AG10803 (cell line): ENCODE results near the gene SLAIN2.

ENCODE experiments used
- DNase-seq: peaks from one replicate; pipeline ENCODE4 v3.0.0; 2010; ENCODE audit warnings: low read depth
- H3K4me3 ChIP-seq: 2 replicates; pipeline ENCODE4 v1.5.1; 2011; ENCODE audit warnings: mild to moderate bottlenecking, low read length, control low read depth
- CTCF ChIP-seq: conservative IDR thresholded peaks from 2 replicates; pipeline ENCODE4 v1.5.1; 2011; ENCODE audit warnings: mild to moderate bottlenecking, low read length, control low read depth, inconsistent platforms

Gene SLAIN2

GRCh38 chr4:48409203-48409602 is 67.9 kb downstream of the SLAIN2 start:
- no peak for DNase-seq
- H3K4me3 ChIP-seq, result no peak overlapping the region
- no peak for TF ChIP-seq CTCF

GRCh38 chr4:48410812-48411211 is 69.5 kb downstream of the SLAIN2 start:
- no peak for DNase-seq
- H3K4me3 ChIP-seq, result no peak overlapping the region
- no peak for TF ChIP-seq CTCF

- TF ChIP-seq CTCF, result no peak
- no peak for DNase-seq
- no peak overlapping the region for H3K4me3 ChIP-seq
These were observed 78.8 kb downstream of the SLAIN2 start for GRCh38 chr4:48420144-48420543.

GRCh38 chr4:48421101-48421500 is 79.8 kb downstream of the SLAIN2 start:
- no peak for TF ChIP-seq CTCF

GRCh38 chr4:48428926-48429325 is 87.6 kb downstream of the SLAIN2 start:
- TF ChIP-seq CTCF, result no peak
- no peak overlapping the region for H3K4me3 ChIP-seq
- no peak for DNase-seq

More at GRCh38 chr4:48421101-48421500, 79.8 kb downstream of the SLAIN2 start:
- no peak overlapping the region for H3K4me3 ChIP-seq
- no peak for DNase-seq

- DNase-seq, result no peak
- H3K4me3 ChIP-seq, result no peak overlapping the region
- no peak for TF ChIP-seq CTCF
These were observed 88.6 kb downstream of the SLAIN2 start for GRCh38 chr4:48429709-48430474.

- no peak for TF ChIP-seq CTCF
- no peak for DNase-seq
- no peak overlapping the region for H3K4me3 ChIP-seq
These were observed 90.1 kb downstream of the SLAIN2 start for GRCh38 chr4:48431401-48431800.
